ENCODE data around the gene KCNJ16.

Gene KCNJ16

GRCh38 chr17:70132505-70132904, 57.5 kb downstream of the KCNJ16 start:
- DNase-seq: no peak

DNA sequence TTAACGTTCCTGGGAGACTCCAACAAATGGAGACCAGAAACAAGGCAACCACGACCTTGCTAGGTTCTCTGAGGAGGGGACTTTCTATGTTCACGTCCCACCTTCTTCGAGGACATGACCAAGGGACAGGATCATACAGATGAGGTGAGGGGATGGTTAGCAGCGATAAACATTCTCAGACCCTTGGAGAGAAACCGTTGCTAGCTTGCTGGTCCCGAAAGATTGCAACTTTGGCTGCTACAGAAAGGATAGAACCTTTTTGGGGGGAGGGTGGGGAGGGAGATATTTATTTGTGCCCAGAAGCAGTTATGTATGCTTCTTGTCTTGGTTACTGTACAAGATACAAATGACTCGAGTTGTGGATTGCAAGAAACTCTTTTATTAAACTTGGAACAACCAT, 59.0 kb downstream of the KCNJ16 start:
- no peak for DNase-seq

DNA sequence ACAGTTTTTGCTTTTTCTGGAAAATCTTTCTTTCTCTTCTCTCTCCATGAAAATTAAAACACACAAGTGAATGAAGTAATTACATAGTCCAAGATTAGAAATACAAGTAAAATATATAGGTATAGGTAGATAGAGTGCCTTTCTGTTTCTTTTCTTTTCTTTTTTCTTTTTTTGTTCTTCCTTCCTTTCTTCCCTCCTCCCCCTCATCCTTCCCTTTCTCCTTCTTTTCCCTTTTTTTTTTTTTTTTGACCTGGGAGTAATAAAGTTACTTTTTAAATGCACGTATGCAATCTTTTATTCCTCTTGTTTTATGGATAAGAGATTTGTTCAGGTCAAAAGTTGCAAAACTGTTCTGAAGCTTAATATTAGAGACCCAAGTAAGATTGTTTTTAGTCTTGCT, 59.8 kb downstream of the KCNJ16 start:
- DNase-seq: no peak

DNA sequence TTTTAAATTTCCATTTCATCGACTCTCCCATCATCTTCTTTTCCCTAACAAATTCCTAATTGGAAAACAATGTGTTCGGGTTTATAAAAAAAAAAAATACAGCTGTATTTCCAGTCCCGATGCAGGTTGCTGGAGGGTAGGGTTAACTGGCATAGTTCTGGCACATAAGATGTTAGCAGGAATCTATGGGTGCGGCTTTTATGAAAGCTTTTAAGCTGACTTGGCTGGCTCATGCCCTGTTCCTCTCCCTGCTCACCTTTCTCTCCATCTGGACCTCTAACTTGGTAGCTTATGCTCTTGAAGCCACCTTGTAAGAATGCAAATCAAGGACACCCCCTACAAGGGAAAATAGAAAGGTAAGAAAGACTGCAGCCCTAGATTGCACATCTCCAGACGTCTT, 61.1 kb downstream of the KCNJ16 start:
- DNase-seq: no peak

DNA sequence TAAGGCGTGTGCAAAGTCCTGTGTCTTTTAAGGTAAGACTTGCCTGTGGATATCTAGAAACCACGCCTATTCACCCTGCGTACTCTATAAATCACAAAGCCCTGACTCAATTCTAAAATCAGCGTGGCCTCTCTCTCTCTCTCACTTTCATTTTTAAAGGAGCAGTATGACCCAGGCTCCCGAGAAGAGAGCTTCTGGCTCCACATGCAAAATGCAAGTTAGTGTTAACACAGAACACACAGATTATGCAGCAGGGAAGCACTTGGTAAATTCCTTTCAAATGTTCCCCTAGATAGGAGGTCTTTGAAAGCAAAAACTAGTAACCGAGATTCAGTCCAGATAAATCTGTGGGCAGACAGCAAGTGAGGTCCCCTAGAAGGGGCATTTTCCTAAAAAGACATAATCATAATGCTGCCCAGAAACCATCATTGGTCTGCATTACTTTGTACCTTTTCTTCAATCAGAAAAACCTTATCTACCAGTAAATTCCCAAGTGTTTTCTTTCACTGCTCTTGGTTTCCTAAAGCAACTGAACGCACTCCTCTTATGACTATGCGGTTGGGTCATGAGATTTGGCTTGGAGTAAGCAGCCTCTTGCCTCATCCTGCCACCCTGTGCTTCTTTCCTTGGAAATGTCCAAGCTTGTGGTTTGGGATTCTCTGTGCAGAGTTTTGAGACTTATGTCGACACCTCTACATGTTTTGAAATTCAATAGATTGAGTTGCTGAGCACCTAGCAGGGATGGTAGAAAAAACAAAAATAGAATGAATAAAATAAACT, 62.6 kb downstream of the KCNJ16 start:
- DNase-seq: no peak

DNA sequence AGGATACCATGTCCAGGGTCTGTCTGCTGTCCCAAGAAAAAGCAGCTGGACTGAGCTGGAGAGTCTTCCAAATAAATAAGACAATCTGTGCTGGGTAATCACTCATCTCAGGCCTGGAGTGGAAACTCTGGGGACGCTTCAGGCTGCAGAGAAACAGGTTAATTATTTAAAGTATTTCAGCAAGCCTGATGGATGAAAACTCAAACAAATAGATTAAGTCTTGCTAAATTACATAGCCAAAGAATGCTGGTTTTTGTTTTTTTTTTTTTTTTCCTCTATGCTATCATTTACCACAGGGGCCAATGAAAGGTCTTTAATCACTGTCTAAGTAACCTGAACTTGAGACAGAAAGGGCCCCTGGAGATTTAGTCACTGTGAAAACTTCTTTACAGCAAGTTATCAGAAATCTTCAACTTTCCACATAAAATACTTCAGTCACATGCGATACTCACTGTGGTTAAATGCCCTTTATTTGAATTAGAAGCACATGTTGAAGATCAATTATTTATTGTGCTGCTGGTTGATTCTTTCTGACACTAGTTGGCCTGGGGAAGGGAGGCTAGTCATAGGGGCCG, 63.4 kb downstream of the KCNJ16 start:
- DNase-seq: no peak

DNA sequence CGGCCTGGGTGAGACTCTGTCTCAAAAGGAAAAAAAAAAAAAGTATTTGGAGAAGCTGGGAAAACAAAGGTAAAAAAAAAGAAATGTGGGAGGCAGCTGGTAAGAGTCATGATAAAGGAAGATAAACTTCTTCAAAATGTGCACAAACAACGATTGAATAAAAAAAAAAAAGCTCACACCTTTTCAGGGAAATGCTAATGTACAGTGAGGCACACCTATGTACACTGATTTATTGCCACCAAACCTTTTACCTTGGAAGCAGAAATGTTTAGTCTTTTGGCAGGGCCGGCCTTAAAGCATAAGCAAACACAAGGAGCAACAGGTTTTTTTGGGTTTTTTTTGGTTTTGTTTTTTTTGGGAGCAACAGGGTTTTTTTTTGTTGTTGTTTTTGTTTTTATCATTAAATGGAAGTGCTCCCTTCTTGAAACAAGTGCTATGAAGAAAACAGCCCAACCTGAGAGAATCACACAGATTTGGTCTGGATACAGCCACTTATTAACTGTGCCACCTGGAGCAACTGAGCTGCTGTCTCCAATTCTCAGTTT, 64.5 kb downstream of the KCNJ16 start:
- DNase-seq: no peak

- DNase-seq: peak; percentile 77
These were observed 69.3 kb downstream of the KCNJ16 start for GRCh38 chr17:70144260-70144846.

DNA sequence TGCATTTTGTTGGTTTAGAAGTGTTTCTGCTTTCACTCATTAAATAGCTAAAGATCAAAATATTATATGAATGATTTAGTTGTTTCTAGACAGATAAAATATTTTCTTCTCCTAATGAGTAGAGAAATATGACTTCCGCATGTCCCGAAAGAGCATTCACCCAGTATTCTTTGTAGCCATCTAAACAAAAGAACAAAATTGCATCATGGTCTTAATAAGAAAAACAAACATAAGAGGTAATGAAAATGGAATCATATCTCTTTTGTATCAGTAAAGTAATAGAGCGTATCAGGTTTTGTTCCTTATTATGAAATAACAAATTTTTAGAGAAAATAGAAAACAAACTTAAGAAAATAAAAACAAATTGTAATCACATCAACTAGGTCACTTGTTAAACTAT, 78.2 kb downstream of the KCNJ16 start:
- DNase-seq: no peak

GRCh38 chr17:70157151-70157550, 82.1 kb downstream of the KCNJ16 start:
- DNase-seq: no peak

DNA sequence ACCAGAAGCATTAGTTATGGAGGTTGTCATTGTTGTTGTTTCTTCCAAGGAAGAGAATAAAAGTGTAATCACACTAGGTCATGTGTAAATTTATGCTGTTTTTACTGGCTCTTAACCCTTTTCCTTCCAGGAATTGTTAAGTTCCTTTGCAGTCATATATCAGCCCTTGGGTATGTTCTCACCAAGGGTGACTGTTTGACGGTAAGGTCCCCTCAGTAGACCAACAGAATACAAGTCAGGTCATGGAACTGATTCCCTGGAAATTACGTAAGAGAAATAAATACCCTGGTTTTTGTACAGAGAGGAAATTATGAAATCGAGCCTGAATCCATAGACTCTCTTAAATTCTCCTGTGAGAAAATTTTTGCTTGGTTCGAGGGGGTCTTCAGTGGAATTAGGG, 83.2 kb downstream of the KCNJ16 start:
- no peak for DNase-seq

- no peak for DNase-seq
These were observed 83.6 kb downstream of the KCNJ16 start for GRCh38 chr17:70158591-70158990.

GRCh38 chr17:70159980-70160379, 85.0 kb downstream of the KCNJ16 start:
- DNase-seq: no peak

DNA sequence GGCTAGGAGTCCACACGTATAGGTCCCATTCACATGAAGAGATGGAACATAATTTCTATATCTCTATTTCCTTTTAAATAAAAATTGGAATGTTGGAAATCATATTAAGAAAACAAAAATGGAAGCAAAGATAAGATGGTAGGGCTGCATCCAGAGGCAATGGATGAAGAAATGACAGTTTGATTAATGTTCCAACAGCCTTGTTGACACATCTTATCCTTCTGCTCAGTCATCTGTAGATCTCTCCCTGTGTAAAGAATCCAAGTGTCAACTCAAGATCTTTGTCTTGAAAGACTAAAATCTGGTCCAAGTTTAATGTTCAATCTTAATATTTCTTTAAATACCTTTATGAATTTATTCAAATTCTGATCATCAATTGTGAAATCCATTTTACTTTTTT, 86.5 kb downstream of the KCNJ16 start:
- DNase-seq: no peak

- DNase-seq: no peak
These were observed 90.4 kb downstream of the KCNJ16 start for GRCh38 chr17:70165383-70165782.

DNA sequence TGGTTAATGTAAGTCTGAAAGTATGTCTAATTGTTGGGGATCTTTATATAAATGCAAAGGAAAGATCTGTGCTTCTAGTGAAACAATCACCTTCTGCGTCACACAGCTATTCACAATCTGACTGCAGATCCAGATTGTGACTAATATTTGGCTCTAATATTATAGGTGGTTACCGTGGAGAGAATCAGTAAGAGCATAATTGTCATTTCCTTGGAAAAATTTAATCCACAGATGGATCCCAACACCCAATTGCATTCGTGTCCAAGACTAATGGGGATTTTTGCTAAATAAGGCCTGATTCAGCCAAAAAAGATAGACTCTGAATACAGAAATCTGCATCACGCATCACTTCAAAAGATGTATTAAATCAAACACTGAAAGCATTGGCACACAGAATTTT, 91.6 kb downstream of the KCNJ16 start:
- DNase-seq: no peak

DNA sequence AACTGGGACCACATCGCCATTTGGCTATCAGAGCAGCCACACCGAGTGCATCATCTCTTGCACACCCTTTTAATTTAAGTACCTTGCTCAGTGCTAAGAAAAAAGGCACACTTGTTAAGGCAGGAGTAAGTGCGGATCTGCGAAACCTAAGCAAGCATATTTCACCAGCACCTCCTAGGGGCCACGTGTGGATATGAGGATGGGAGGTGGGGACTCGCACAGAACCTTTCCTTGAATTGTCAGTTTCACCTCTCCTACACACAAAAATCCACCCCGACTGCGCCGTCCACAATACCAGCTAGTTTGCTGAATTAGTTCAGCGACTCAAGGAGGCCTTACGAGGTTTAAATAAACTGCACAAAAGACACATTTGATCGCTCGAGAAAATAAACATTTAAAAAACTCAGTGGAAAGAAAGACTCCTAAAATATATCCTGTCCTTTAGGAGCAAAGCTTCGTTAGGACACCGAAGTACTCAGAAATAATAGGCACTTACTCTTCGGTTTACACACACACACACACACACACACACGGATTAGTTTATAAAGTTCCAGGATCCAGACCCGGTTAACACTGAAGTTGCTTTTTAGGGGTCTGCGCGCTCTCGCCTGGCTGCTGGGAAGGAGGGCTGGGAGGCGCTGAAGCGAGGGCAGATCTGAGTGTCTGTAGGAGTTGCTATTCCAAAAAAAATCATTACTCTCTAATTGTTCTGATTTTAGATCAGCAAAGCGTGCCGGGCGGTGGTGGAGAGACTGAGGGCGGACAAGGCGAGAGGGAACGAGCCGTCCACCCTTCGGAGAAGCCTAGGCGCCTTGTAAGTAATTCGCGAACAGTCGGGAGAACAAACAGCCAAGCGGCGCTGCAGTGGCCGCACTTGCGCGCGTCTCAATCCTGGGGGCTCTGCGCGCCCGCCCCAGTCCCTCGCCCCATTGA, 93.3 kb downstream of the KCNJ16 start:
- peak; percentile 85 for DNase-seq

- peak; percentile 91 for DNase-seq
These were observed 94.1 kb downstream of the KCNJ16 start, which contains the start of gene KCNJ2 for GRCh38 chr17:70168977-70169708. Gene KCNJ2 (plus strand): TSS chr17:70169532. CDS start chr17:70175040, 5,508 bp downstream.

- DNase-seq: peak; percentile 68
These were observed 94.9 kb downstream of the KCNJ16 start for GRCh38 chr17:70169709-70170597.

GRCh38 chr17:70171159-70171558, 96.1 kb downstream of the KCNJ16 start:
- peak; percentile 69 for DNase-seq

GRCh38 chr17:70172449-70172848, 97.4 kb downstream of the KCNJ16 start:
- no peak for DNase-seq
